Astrocyte (in vitro differentiated cells and primary cell): ENCODE data around the gene MRPL40. TPM values are rescaled to one million over a fixed set of nuclear protein-coding genes. Genes with fewer than 3 reads are reported as not detected.

Source experiments
- DNase-seq: peaks from one replicate; pipeline ENCODE4 v3.0.0-alpha.2; 2010; ENCODE audit warnings: low read depth
- FAIRE-seq: peaks from 2 replicates; lab custom pipeline; 2011; peaks lifted over from hg19 to GRCh38; lab: Jason Lieb, UNC
- H2AFZ ChIP-seq: 2 replicates; pipeline ENCODE4 v1.6.0; 2012; ENCODE audit warnings: low read depth, low read length, inconsistent platforms
- H3K27ac ChIP-seq: 2 replicates; pipeline ENCODE4 v1.5.1; 2011; ENCODE audit warnings: low read depth, low read length, inconsistent platforms
- H3K27me3 ChIP-seq: 2 replicates; pipeline ENCODE4 v1.6.0; 2011; ENCODE audit warnings: low read length, inconsistent platforms; ENCODE audit not compliant: insufficient read depth
- H3K36me3 ChIP-seq: 2 replicates; pipeline ENCODE4 v1.5.1; 2011; ENCODE audit warnings: low read length, inconsistent platforms; ENCODE audit not compliant: insufficient read depth
- H3K4me1 ChIP-seq: 2 replicates; pipeline ENCODE4 v1.5.1; 2011; ENCODE audit warnings: low read length, inconsistent platforms; ENCODE audit not compliant: insufficient read depth
- H3K4me2 ChIP-seq: 2 replicates; pipeline ENCODE4 v1.6.0; 2012; ENCODE audit warnings: low read length, inconsistent platforms
- H3K4me3 ChIP-seq: 2 replicates; pipeline ENCODE4 v1.5.1; 2011; ENCODE audit warnings: low read depth, mild to moderate bottlenecking, low read length, inconsistent platforms; ENCODE audit not compliant: insufficient read depth
- H3K79me2 ChIP-seq: 2 replicates; pipeline ENCODE4 v1.6.0; 2012; ENCODE audit warnings: mild to moderate bottlenecking, low read length, inconsistent platforms; ENCODE audit not compliant: insufficient read depth
- H3K9ac ChIP-seq: 2 replicates; pipeline ENCODE4 v1.6.0; 2012; ENCODE audit warnings: mild to moderate bottlenecking, low read length, inconsistent platforms
- H3K9me3 ChIP-seq: 2 replicates; pipeline ENCODE4 v1.5.1; 2012; ENCODE audit warnings: low read depth, mild to moderate bottlenecking, low read length, inconsistent platforms; ENCODE audit not compliant: insufficient read depth
- H4K20me1 ChIP-seq: 2 replicates; pipeline ENCODE4 v1.6.0; 2012; ENCODE audit warnings: low read length, inconsistent platforms; ENCODE audit not compliant: insufficient read depth
- H3K27ac Mint-ChIP-seq: one replicate; pipeline ENCODE4 v1.8.0; 2021; ENCODE audit warnings: mild to moderate bottlenecking, mixed read lengths; ENCODE audit not compliant: unreplicated experiment
- H3K27me3 Mint-ChIP-seq: one replicate; pipeline ENCODE4 v1.8.0; 2021; ENCODE audit warnings: low read depth, mixed read lengths; ENCODE audit not compliant: unreplicated experiment
- H3K36me3 Mint-ChIP-seq: one replicate; pipeline ENCODE4 v1.8.0; 2021; ENCODE audit warnings: low read depth, mixed read lengths; ENCODE audit not compliant: unreplicated experiment
- H3K4me1 Mint-ChIP-seq: one replicate; pipeline ENCODE4 v1.8.0; 2021; ENCODE audit warnings: low read depth, mixed read lengths; ENCODE audit not compliant: unreplicated experiment
- H3K4me3 Mint-ChIP-seq: one replicate; pipeline ENCODE4 v1.8.0; 2021; ENCODE audit warnings: mild to moderate bottlenecking, moderate library complexity, mixed read lengths; ENCODE audit not compliant: unreplicated experiment
- H3K9me3 Mint-ChIP-seq: one replicate; pipeline ENCODE4 v1.8.0; 2021; ENCODE audit warnings: mild to moderate bottlenecking, mixed read lengths; ENCODE audit not compliant: unreplicated experiment
- CTCF ChIP-seq: IDR thresholded peaks from 2 replicates; pipeline ENCODE4 v1.5.1; 2011; ENCODE audit warnings: low read depth, mild to moderate bottlenecking, inconsistent platforms, low read length, moderate library complexity; ENCODE audit not compliant: insufficient read depth
- EZH2 ChIP-seq: IDR thresholded peaks from 2 replicates; pipeline ENCODE4 v1.6.1; 2012; ENCODE audit warnings: mild to moderate bottlenecking, low read length, inconsistent platforms; ENCODE audit not compliant: insufficient read depth
- total RNA-seq: library from RNA; stranded (reverse); gene quantifications from 2 replicates; pipeline ENCODE4 v1.2.1, GENCODE V29; 2021

MRPL40 gene
- total RNA-seq, 1 donor from 2014 or later, result 34.7 TPM

GRCh38 chr22:19454156-19454555 lies 21.8 kb downstream of the MRPL40 start:
- no peak overlapping the region for H3K9ac ChIP-seq
- DNase-seq, result no peak
- H3K4me3 ChIP-seq, result no peak overlapping the region
- H2AFZ ChIP-seq, result no peak overlapping the region
- no peaks in the 10 kb centered on the region for H3K9me3 ChIP-seq
- H4K20me1 ChIP-seq, result peaks cover 11% of the 10 kb centered on the region
- no peak overlapping the region for H3K4me2 ChIP-seq
- no peaks in the 10 kb centered on the region for H3K79me2 ChIP-seq
- TF ChIP-seq CTCF (no peak), EZH2 (no peak)
- H3K4me1 ChIP-seq, result peaks cover 8% of the 10 kb centered on the region
- peaks cover 3% of the 10 kb centered on the region for H3K4me1 Mint-ChIP-seq
- peaks cover 69% of the 10 kb centered on the region for H3K36me3 ChIP-seq
- no peak overlapping the region for H3K27ac ChIP-seq
- H3K27ac Mint-ChIP-seq, result no peak overlapping the region
- no peaks in the 10 kb centered on the region for H3K27me3 ChIP-seq
- no peaks in the 10 kb centered on the region for H3K27me3 Mint-ChIP-seq
- H3K36me3 Mint-ChIP-seq, result peaks cover 31% of the 10 kb centered on the region
- H3K4me3 Mint-ChIP-seq, result no peak overlapping the region
- H3K9me3 Mint-ChIP-seq, result no peaks in the 10 kb centered on the region
- FAIRE-seq, result no peak

GRCh38 chr22:19455033-19455432 lies 22.7 kb downstream of the MRPL40 start:
- H2AFZ ChIP-seq, result no peak overlapping the region
- Mint-ChIP-seq H3K4me1 (peaks cover 3% of the 10 kb centered on the region), H3K27ac (no peak overlapping the region), H3K27me3 (no peaks in the 10 kb centered on the region), H3K4me3 (no peak overlapping the region), H3K9me3 (no peaks in the 10 kb centered on the region), H3K36me3 (peaks cover 31% of the 10 kb centered on the region)
- no peak for DNase-seq
- H4K20me1 ChIP-seq, result peaks cover 11% of the 10 kb centered on the region
- no peak for FAIRE-seq
- no peaks in the 10 kb centered on the region for H3K27me3 ChIP-seq
- no peak overlapping the region for H3K9ac ChIP-seq
- H3K4me1 ChIP-seq, result peaks cover 8% of the 10 kb centered on the region
- H3K36me3 ChIP-seq, result peaks cover 66% of the 10 kb centered on the region
- H3K9me3 ChIP-seq, result no peaks in the 10 kb centered on the region
- H3K4me3 ChIP-seq, result no peak overlapping the region
- TF ChIP-seq CTCF (no peak), EZH2 (no peak)
- H3K79me2 ChIP-seq, result no peaks in the 10 kb centered on the region
- H3K27ac ChIP-seq, result no peak overlapping the region
- H3K4me2 ChIP-seq, result no peak overlapping the region

- H3K4me2 ChIP-seq, result no peak overlapping the region
- peaks cover 8% of the 10 kb centered on the region for H3K4me1 ChIP-seq
- H3K79me2 ChIP-seq, result no peaks in the 10 kb centered on the region
- peaks cover 11% of the 10 kb centered on the region for H4K20me1 ChIP-seq
- no peaks in the 10 kb centered on the region for H3K9me3 ChIP-seq
- TF ChIP-seq EZH2, result no peak
- no peak for TF ChIP-seq CTCF
- no peaks in the 10 kb centered on the region for H3K27me3 Mint-ChIP-seq
- H3K36me3 Mint-ChIP-seq, result peaks cover 31% of the 10 kb centered on the region
- no peak overlapping the region for H3K9ac ChIP-seq
- no peaks in the 10 kb centered on the region for H3K27me3 ChIP-seq
- H3K4me3 Mint-ChIP-seq, result no peak overlapping the region
- no peak for FAIRE-seq
- no peak for DNase-seq
- H3K9me3 Mint-ChIP-seq, result no peaks in the 10 kb centered on the region
- no peak overlapping the region for H2AFZ ChIP-seq
- H3K27ac Mint-ChIP-seq, result no peak overlapping the region
- H3K36me3 ChIP-seq, result peaks cover 64% of the 10 kb centered on the region
- H3K4me3 ChIP-seq, result no peak overlapping the region
- H3K27ac ChIP-seq, result no peak overlapping the region
- peaks cover 3% of the 10 kb centered on the region for H3K4me1 Mint-ChIP-seq
These were observed 23.4 kb downstream of the MRPL40 start for GRCh38 chr22:19455585-19456370.
